HG03280 (cell line): ENCODE data around the gene DZIP3.
"Not testable (repeated sequence)": the region's sequence is repeated elsewhere in the genome, so short reads cannot be mapped to it uniquely, and the experiment has no call there.

Experiments used
- ATAC-seq: cut with Tn5 transposase; IDR thresholded peaks from one replicate; pipeline ENCODE4 v1.9.1; 2021; ENCODE audit warnings: mild to moderate bottlenecking, moderate library complexity; ENCODE audit not compliant: unreplicated experiment

DZIP3 gene

GRCh38 chr3:108672701-108673100, 83.2 kb downstream of the DZIP3 start:
- no peak for ATAC-seq

- ATAC-seq: no peak
These were observed 84.6 kb downstream of the DZIP3 start for GRCh38 chr3:108673988-108674661.

GRCh38 chr3:108677811-108678210, 88.3 kb downstream of the DZIP3 start:
- no peak for ATAC-seq

GRCh38 chr3:108692286-108692685, 102.8 kb downstream of the DZIP3 start:
- not testable (repeated sequence) for ATAC-seq

- ATAC-seq: no peak
These were observed 108.9 kb downstream of the DZIP3 start for GRCh38 chr3:108698461-108698860.

GRCh38 chr3:108705045-108705444, 115.5 kb downstream of the DZIP3 start:
- ATAC-seq: no peak

- ATAC-seq: no peak
These were observed 123.5 kb downstream of the DZIP3 start for GRCh38 chr3:108713009-108713516.

GRCh38 chr3:108713816-108714215, 124.3 kb downstream of the DZIP3 start:
- no peak for ATAC-seq

GRCh38 chr3:108718454-108718853, 128.9 kb downstream of the DZIP3 start:
- no peak for ATAC-seq

- no peak for ATAC-seq
These were observed 129.8 kb downstream of the DZIP3 start for GRCh38 chr3:108719178-108719806.

- ATAC-seq: no peak
These were observed 133.2 kb downstream of the DZIP3 start for GRCh38 chr3:108722724-108723123.

- ATAC-seq: no peak
These were observed 134.6 kb downstream of the DZIP3 start for GRCh38 chr3:108724101-108724500.

GRCh38 chr3:108728105-108728504, 138.6 kb downstream of the DZIP3 start:
- no peak for ATAC-seq

- no peak for ATAC-seq
These were observed 139.4 kb downstream of the DZIP3 start for GRCh38 chr3:108728934-108729333.

GRCh38 chr3:108736821-108737220, 147.3 kb downstream of the DZIP3 start:
- no peak for ATAC-seq

- ATAC-seq: no peak
These were observed 153.4 kb downstream of the DZIP3 start for GRCh38 chr3:108742929-108743328.
